ENCODE data around the gene PRUNE1.

The PRUNE1 gene

GRCh38 chr1:151060657-151061421 lies 52.6 kb downstream of the PRUNE1 start:
- Histone ChIP-seq H3K4me3 (ENCODE audit: low read length) (peak overlapping the region; percentile 97; the same call in 1 of the 2 replicates), H3K4me1 (ENCODE audit: control insufficient read depth, insufficient read depth, low read length) (peaks cover 1% of the 10 kb centered on the region; the same call in 1 of the 2 replicates), H3K27ac (ENCODE audit: low read length) (no peak overlapping the region), H3K36me3 (ENCODE audit: control insufficient read depth, insufficient read depth, low read length) (peaks cover 4% of the 10 kb centered on the region; the same call in 1 of the 2 replicates), H3K27me3 (ENCODE audit: control insufficient read depth, insufficient read depth, low read length) (no peaks in the 10 kb centered on the region), H3K9me3 (ENCODE audit: control insufficient read depth, insufficient read depth, low read length) (no peaks in the 10 kb centered on the region)
- WGBS (ENCODE audit: insufficient coverage, insufficient read length), result no CpG with 5 or more reads among the region's 4 CpGs
- no peak for DNase-seq (ENCODE audit: low read depth, low spot score)

GRCh38 chr1:151061704-151062103 lies 53.5 kb downstream of the PRUNE1 start:
- Histone ChIP-seq H3K9me3 (ENCODE audit: control insufficient read depth, insufficient read depth, low read length) (no peaks in the 10 kb centered on the region), H3K27me3 (ENCODE audit: control insufficient read depth, insufficient read depth, low read length) (no peaks in the 10 kb centered on the region), H3K4me1 (ENCODE audit: control insufficient read depth, insufficient read depth, low read length) (peaks cover 1% of the 10 kb centered on the region; the same call in 1 of the 2 replicates), H3K36me3 (ENCODE audit: control insufficient read depth, insufficient read depth, low read length) (peaks cover 1% of the 10 kb centered on the region; the same call in 1 of the 2 replicates), H3K4me3 (ENCODE audit: low read length) (no peak overlapping the region), H3K27ac (ENCODE audit: low read length) (no peak overlapping the region)
- no peak for DNase-seq (ENCODE audit: low read depth, low spot score)
- no CpG with 5 or more reads among the region's 2 CpGs for WGBS (ENCODE audit: insufficient coverage, insufficient read length)

GRCh38 chr1:151062741-151063371 lies 54.6 kb downstream of the PRUNE1 start:
- H3K27ac ChIP-seq (ENCODE audit: low read length), result no peak overlapping the region
- DNase-seq (ENCODE audit: low read depth, low spot score), result no peak

GRCh38 chr1:151065089-151065645 lies 56.9 kb downstream of the PRUNE1 start:
- Histone ChIP-seq H3K27ac (ENCODE audit: low read length) (no peak overlapping the region), H3K36me3 (ENCODE audit: control insufficient read depth, insufficient read depth, low read length) (no peaks in the 10 kb centered on the region), H3K4me3 (ENCODE audit: low read length) (no peak overlapping the region), H3K27me3 (ENCODE audit: control insufficient read depth, insufficient read depth, low read length) (no peaks in the 10 kb centered on the region), H3K9me3 (ENCODE audit: control insufficient read depth, insufficient read depth, low read length) (no peaks in the 10 kb centered on the region), H3K4me1 (ENCODE audit: control insufficient read depth, insufficient read depth, low read length) (no peaks in the 10 kb centered on the region)
- DNase-seq (ENCODE audit: low read depth, low spot score), result no peak

More at GRCh38 chr1:151062741-151063371, 54.6 kb downstream of the PRUNE1 start:
- peaks cover 1% of the 10 kb centered on the region; the same call in 1 of the 2 replicates for H3K4me1 ChIP-seq (ENCODE audit: control insufficient read depth, insufficient read depth, low read length)
- H3K9me3 ChIP-seq (ENCODE audit: control insufficient read depth, insufficient read depth, low read length), result no peaks in the 10 kb centered on the region
- H3K36me3 ChIP-seq (ENCODE audit: control insufficient read depth, insufficient read depth, low read length), result no peaks in the 10 kb centered on the region
- no peaks in the 10 kb centered on the region for H3K27me3 ChIP-seq (ENCODE audit: control insufficient read depth, insufficient read depth, low read length)
- no CpG with 5 or more reads among the region's 3 CpGs for WGBS (ENCODE audit: insufficient coverage, insufficient read length)
- no peak overlapping the region for H3K4me3 ChIP-seq (ENCODE audit: low read length)

- H3K36me3 ChIP-seq (ENCODE audit: control insufficient read depth, insufficient read depth, low read length), result no peaks in the 10 kb centered on the region
- no CpG with 5 or more reads among the region's 4 CpGs for WGBS (ENCODE audit: insufficient coverage, insufficient read length)
- no peak for DNase-seq (ENCODE audit: low read depth, low spot score)
- no peaks in the 10 kb centered on the region for H3K27me3 ChIP-seq (ENCODE audit: control insufficient read depth, insufficient read depth, low read length)
- H3K4me3 ChIP-seq (ENCODE audit: low read length), result no peak overlapping the region
- H3K9me3 ChIP-seq (ENCODE audit: control insufficient read depth, insufficient read depth, low read length), result no peaks in the 10 kb centered on the region
- no peaks in the 10 kb centered on the region for H3K4me1 ChIP-seq (ENCODE audit: control insufficient read depth, insufficient read depth, low read length)
- no peak overlapping the region for H3K27ac ChIP-seq (ENCODE audit: low read length)
Measured at GRCh38 chr1:151067185-151067584, 58.9 kb downstream of the PRUNE1 start.

- H3K4me3 ChIP-seq (ENCODE audit: low read length), result no peak overlapping the region
- H3K4me1 ChIP-seq (ENCODE audit: control insufficient read depth, insufficient read depth, low read length), result no peaks in the 10 kb centered on the region
- no peaks in the 10 kb centered on the region for H3K9me3 ChIP-seq (ENCODE audit: control insufficient read depth, insufficient read depth, low read length)
- H3K36me3 ChIP-seq (ENCODE audit: control insufficient read depth, insufficient read depth, low read length), result no peaks in the 10 kb centered on the region
- no peaks in the 10 kb centered on the region for H3K27me3 ChIP-seq (ENCODE audit: control insufficient read depth, insufficient read depth, low read length)
- no CpG with 5 or more reads among the region's 5 CpGs for WGBS (ENCODE audit: insufficient coverage, insufficient read length)
- no peak for DNase-seq (ENCODE audit: low read depth, low spot score)
- no peak overlapping the region for H3K27ac ChIP-seq (ENCODE audit: low read length)
Measured at GRCh38 chr1:151069103-151069486, 60.8 kb downstream of the PRUNE1 start.

GRCh38 chr1:151070474-151071276 lies 62.4 kb downstream of the PRUNE1 start, which contains the start of gene GABPB2:
Gene GABPB2, plus strand, starts transcription at chr1:151070761. Its CDS starts 17,429 bp downstream, at chr1:151088190.
- H3K36me3 ChIP-seq (ENCODE audit: control insufficient read depth, insufficient read depth, low read length), result no peaks in the 10 kb centered on the region
- H3K9me3 ChIP-seq (ENCODE audit: control insufficient read depth, insufficient read depth, low read length), result no peaks in the 10 kb centered on the region
- peak within 1 kb of the TSS; percentile 62; the same call in 1 of the 2 replicates for H3K4me3 ChIP-seq (ENCODE audit: low read length)
- WGBS (ENCODE audit: insufficient coverage, insufficient read length), result no CpG with 5 or more reads among the region's 50 CpGs
- peak; percentile 78 for DNase-seq (ENCODE audit: low read depth, low spot score)
- no peak within 1 kb of the TSS for H3K27ac ChIP-seq (ENCODE audit: low read length)
- H3K27me3 ChIP-seq (ENCODE audit: control insufficient read depth, insufficient read depth, low read length), result no peaks in the 10 kb centered on the region
- H3K4me1 ChIP-seq (ENCODE audit: control insufficient read depth, insufficient read depth, low read length), result no peaks in the 10 kb centered on the region

GRCh38 chr1:151072224-151072623 lies 64.0 kb downstream of the PRUNE1 start:
- no CpG with 5 or more reads among the region's 13 CpGs for WGBS (ENCODE audit: insufficient coverage, insufficient read length)
- Histone ChIP-seq H3K4me3 (ENCODE audit: low read length) (no peak overlapping the region), H3K27ac (ENCODE audit: low read length) (no peak overlapping the region), H3K9me3 (ENCODE audit: control insufficient read depth, insufficient read depth, low read length) (no peaks in the 10 kb centered on the region), H3K27me3 (ENCODE audit: control insufficient read depth, insufficient read depth, low read length) (no peaks in the 10 kb centered on the region), H3K4me1 (ENCODE audit: control insufficient read depth, insufficient read depth, low read length) (no peaks in the 10 kb centered on the region), H3K36me3 (ENCODE audit: control insufficient read depth, insufficient read depth, low read length) (no peaks in the 10 kb centered on the region)
- no peak for DNase-seq (ENCODE audit: low read depth, low spot score)

All from iPS DF 6.9 (cell line).